K562 (cell line): ENCODE results near the gene AFM. TPM values are rescaled to one million over a fixed set of nuclear protein-coding genes. Genes with fewer than 3 reads are reported as not detected.
"Not testable (repeated sequence)": the region's sequence is repeated elsewhere in the genome, so short reads cannot be mapped to it uniquely, and the experiment has no call there.

ENCODE experiments used
- ATAC-seq: fragments of 200-7000 bp; cut with Tn5 transposase; 3 replicates; pipeline ENCODE4 v1.9.1; 2020; ENCODE audit warnings: moderate library complexity
- BruUV-seq: library from RNA; stranded (reverse); fragments of 400-500 nt; replicated peaks from 2 replicates; lab custom pipeline; 2021; lab: Mats Ljungman, UMichigan
- CTCF ChIA-PET: fragments of 300-600 bp; formaldehyde crosslinking; extraction: SDS; loops from one replicate; lab custom pipeline; 2021; ENCODE audit warnings: low intra/inter-chr PET ratio; lab: Yijun Ruan, JAX
- POLR2A ChIA-PET: fragments of 300-600, 350-650 bp; sonication (Branson Sonifier 250); formaldehyde crosslinking; extraction: SDS; loops from one replicate; lab custom pipeline; 2021; ENCODE audit warnings: antibody characterized with exemption, inconsistent platforms; lab: Yijun Ruan, JAX
- DNase-seq, 4 experiments: peaks; one replicate each; pipeline versions ENCODE4 v3.0.0 to v3.0.0-alpha.2; 2011 to 2018; ENCODE audit warnings: low spot score in 3 of 4, mixed read lengths in 3 of 4; ENCODE audit errors: extremely low read depth in 1 of 4
- FAIRE-seq: peaks from 2 replicates; lab custom pipeline; 2011; peaks lifted over from hg19 to GRCh38; lab: Jason Lieb, UNC
- H2AFZ ChIP-seq: 2 replicates; pipeline ENCODE4 v1.6.0; 2011; ENCODE audit warnings: low read depth, low read length, control low read depth, inconsistent platforms
- H3K27ac ChIP-seq: fragments of 200-600 bp; 3 replicates; pipeline ENCODE4 v1.8.0; 2011; ENCODE audit warnings: low read depth, mild to moderate bottlenecking, control low read depth, inconsistent platforms, low read length, moderate library complexity, mixed read lengths; ENCODE audit errors: extremely low read depth
- H3K27me3 ChIP-seq, 2 experiments: fragments of 300-600 bp in 1 of 2; 2 replicates in 1 of 2; 3 replicates in 1 of 2; pipeline versions ENCODE4 v1.6.0 to v1.8.0; 2011; ENCODE audit warnings: inconsistent platforms in 2 of 2, low read length in 2 of 2, mild to moderate bottlenecking in 1 of 2, mixed read lengths in 1 of 2, moderate library complexity in 1 of 2; ENCODE audit not compliant: control insufficient read depth in 2 of 2, insufficient read depth in 2 of 2
- H3K36me3 ChIP-seq: fragments of 300-600 bp; 3 replicates; pipeline ENCODE4 v1.8.0; 2011; ENCODE audit warnings: mild to moderate bottlenecking, low read length, inconsistent platforms; ENCODE audit not compliant: control insufficient read depth, insufficient read depth
- H3K4me1 ChIP-seq, 2 experiments: fragments of 200-600 bp in 1 of 2; replicated peaks in 1 of 2; 2 replicates in 1 of 2; 3 replicates in 1 of 2; pipeline versions ENCODE4 v1.5.1 to v1.8.0; 2011; ENCODE audit warnings: inconsistent platforms in 2 of 2, low read length in 2 of 2, mild to moderate bottlenecking in 1 of 2, mixed read lengths in 1 of 2, moderate library complexity in 1 of 2; ENCODE audit not compliant: control insufficient read depth in 2 of 2, insufficient read depth in 2 of 2
- H3K4me2 ChIP-seq: 2 replicates; pipeline ENCODE4 v1.6.1; 2011; ENCODE audit warnings: low read length, control low read depth, inconsistent platforms, mixed read lengths; ENCODE audit not compliant: insufficient read depth
- H3K4me3 ChIP-seq: fragments of 200-600 bp; sonication (generic), shearing (Covaris generic); 2 replicates; pipeline ENCODE4 v1.5.1; 2016; ENCODE audit warnings: control low read depth, inconsistent platforms
- H3K79me2 ChIP-seq: fragments of 200-600 bp; 3 replicates; pipeline ENCODE4 v1.8.0; 2011; ENCODE audit warnings: low read length, inconsistent platforms; ENCODE audit not compliant: control insufficient read depth, insufficient read depth
- H3K9ac ChIP-seq, 2 experiments: 2 replicates each; pipeline versions ENCODE4 v1.6.0 to v1.6.1; 2011; ENCODE audit warnings: low read depth in 2 of 2, low read length in 2 of 2, control low read depth in 1 of 2, inconsistent platforms in 1 of 2, mild to moderate bottlenecking in 1 of 2, mixed read lengths in 1 of 2; ENCODE audit not compliant: insufficient read depth in 1 of 2
- H3K9me1 ChIP-seq: one replicate; pipeline ENCODE4 v1.6.0; 2011; ENCODE audit warnings: inconsistent platforms, mild to moderate bottlenecking, low read length, moderate library complexity; ENCODE audit not compliant: control insufficient read depth, insufficient read depth
- H3K9me3 ChIP-seq: replicated peaks from 2 replicates; pipeline ENCODE4 v1.5.1; 2011; ENCODE audit warnings: low read depth, low read length, inconsistent platforms; ENCODE audit not compliant: control insufficient read depth, insufficient read depth
- H4K20me1 ChIP-seq: replicated peaks from 2 replicates; pipeline ENCODE4 v1.6.1; 2011; ENCODE audit warnings: low read length, inconsistent platforms, mixed read lengths; ENCODE audit not compliant: control insufficient read depth, insufficient read depth
- WGBS: fragments of 100-300 bp; shearing (Covaris generic); methylation state at CpG from one replicate; pipeline ENCODE4 v1.1.6; 2016; ENCODE audit warnings: low coverage, mixed read lengths; ENCODE audit not compliant: insufficient coverage; ENCODE audit errors: missing lambda C conversion rate; 5-methylcytosine and 5-hydroxymethylcytosine counted together
- in situ Hi-C: fragments of 300-500 bp; cut with MboI; formaldehyde crosslinking; loops from 4 replicates; pipeline ENCODE4 v1.15.0; 2018; ENCODE audit warnings: inconsistent platforms, mixed read lengths
- intact Hi-C: fragments of 100-400 bp; cut with micrococcal nuclease; formaldehyde crosslinking; loops from 2 replicates; pipeline ENCODE4 v1.14.2; 2022
- polyA plus RNA-seq, 8 experiments: library from polyadenylated mRNA; depleted of rRNA in 4 of 8; stranded (reverse) in 5 of 8; unstranded in 3 of 8; fragments of >200 nt; fragmentation: Nextera tagmentation in 2 of 8; fragmentation: Illumina TruSeq in 1 of 8; extraction: Ambion mirVana in 2 of 8; extraction: Trizol in 1 of 8; gene quantifications; 2 replicates each; pipeline versions ENCODE4 v1.2.1 to v1.2.3, GENCODE V29; 2011 to 2014; ENCODE audit warnings: inconsistent platforms in 1 of 8, missing spikeins in 1 of 8
- small RNA-seq: library from RNA; depleted of rRNA; stranded (forward); fragments of <200 nt; gene quantifications from one replicate; pipeline ENCODE3, GENCODE V24; 2014
- total RNA-seq, 7 experiments: library from RNA; depleted of rRNA in 6 of 7; stranded (reverse); fragments of >200 nt in 6 of 7; fragmentation: Illumina TruSeq in 2 of 7; extraction: Trizol in 2 of 7; gene quantifications; 2 replicates each; pipeline versions ENCODE4 v1.2.1 to v1.2.3, GENCODE V29; 2011 to 2021; ENCODE audit warnings: low replicate concordance in 1 of 7

The AFM gene
- total and polyA plus RNA-seq, 9 of the 15 experiments (the other 6 are each of a cell fraction or from before 2014, with no cell fraction given) = 0.07 to 0.15 (median 0.12) TPM; not detected in 5

- in situ Hi-C loops = not testable (repeated sequence)
Observed at GRCh38 chr4:73550865-73551264, 69.3 kb downstream of the AFM start.

More at GRCh38 chr4:73550865-73551264, 69.3 kb downstream of the AFM start:
- H3K9me3 ChIP-seq, H3K4me2 ChIP-seq, intact Hi-C loops, H2AFZ ChIP-seq, BruUV-seq, POLR2A ChIA-PET, H3K27ac ChIP-seq, H3K4me3 ChIP-seq, ATAC-seq, H3K27me3 ChIP-seq, H3K9ac ChIP-seq, CTCF ChIA-PET, H4K20me1 ChIP-seq, H3K4me1 ChIP-seq, FAIRE-seq, H3K9me1 ChIP-seq, DNase-seq, H3K79me2 ChIP-seq, H3K36me3 ChIP-seq: not testable (repeated sequence)
- 22% methylated on average over 9 of the region's 11 CpGs for WGBS

Small RNA genes lying within 50 kb of the gene (small RNA-seq; reads per million reads assigned to genes)
- not detected for gene AC074250.1

Other genes with a start within 250 kb of the AFM start
- gene ANKRD17, start 222.9 kb upstream of the AFM start, total RNA-seq (2014; rRNA removed) = 40.0 and 42.2 TPM in 2 replicates
- 52.2 and 59.0 TPM in 2 replicates for gene ANKRD17, start 222.9 kb upstream of the AFM start, total RNA-seq (2014; rRNA removed; fragmentation: Illumina TruSeq; extraction: Trizol)
- gene ANKRD17, start 222.9 kb upstream of the AFM start, total RNA-seq (2015; rRNA removed; fragmentation: Illumina TruSeq; extraction: Trizol) = 53.8 and 55.5 TPM in 2 replicates
- 67.4 and 73.2 TPM in 2 replicates for gene ANKRD17, start 222.9 kb upstream of the AFM start, total RNA-seq (2021)
- 86.9 and 89.3 TPM in 2 replicates for gene ANKRD17, start 222.9 kb upstream of the AFM start, polyA plus RNA-seq (2011; rRNA removed)
- gene ANKRD17, start 222.9 kb upstream of the AFM start, polyA plus RNA-seq (2014; fragmentation: Illumina TruSeq; extraction: Trizol) = 55.0 and 58.9 TPM in 2 replicates
- gene ANKRD17, start 222.9 kb upstream of the AFM start, polyA plus RNA-seq (2014; fragmentation: Nextera tagmentation; extraction: Ambion mirVana) = 10 to 100 TPM; 25.5 to 26.9 TPM
- gene ANKRD17, start 222.9 kb upstream of the AFM start, polyA plus RNA-seq (2014; rRNA removed) = 34.4 and 37.8 TPM in 2 replicates
- gene ALB, start 77.5 kb upstream of the AFM start, total RNA-seq (2014; rRNA removed) = 0.12 TPM in 1 of 2 replicates, not detected in the other
- 0.18 and 0.38 TPM in 2 replicates for gene ALB, start 77.5 kb upstream of the AFM start, total RNA-seq (2014; rRNA removed; fragmentation: Illumina TruSeq; extraction: Trizol)
- gene ALB, start 77.5 kb upstream of the AFM start, total RNA-seq (2015; rRNA removed; fragmentation: Illumina TruSeq; extraction: Trizol) = 0.14 and 0.30 TPM in 2 replicates
- gene ALB, start 77.5 kb upstream of the AFM start, total RNA-seq (2021) = 18.5 and 24.2 TPM in 2 replicates
- not detected in 2 replicates for gene ALB, start 77.5 kb upstream of the AFM start, polyA plus RNA-seq (2011; rRNA removed)
- gene ALB, start 77.5 kb upstream of the AFM start, polyA plus RNA-seq (2014; fragmentation: Illumina TruSeq; extraction: Trizol) = 0.40 TPM in 1 of 2 replicates, not detected in the other
- under 1 TPM; 0.04 to 0.20 TPM for gene ALB, start 77.5 kb upstream of the AFM start, polyA plus RNA-seq (2014; fragmentation: Nextera tagmentation; extraction: Ambion mirVana)
- gene ALB, start 77.5 kb upstream of the AFM start, polyA plus RNA-seq (2014; rRNA removed) = 0.07 and 0.37 TPM in 2 replicates
- 2.3 and 3.0 TPM in 2 replicates for gene AFP, start 45.5 kb upstream of the AFM start, total RNA-seq (2014; rRNA removed)
- 5.4 and 5.5 TPM in 2 replicates for gene AFP, start 45.5 kb upstream of the AFM start, total RNA-seq (2014; rRNA removed; fragmentation: Illumina TruSeq; extraction: Trizol)
- 4.7 and 6.2 TPM in 2 replicates for gene AFP, start 45.5 kb upstream of the AFM start, total RNA-seq (2015; rRNA removed; fragmentation: Illumina TruSeq; extraction: Trizol)
- 2.8 and 2.9 TPM in 2 replicates for gene AFP, start 45.5 kb upstream of the AFM start, total RNA-seq (2021)
- gene AFP, start 45.5 kb upstream of the AFM start, polyA plus RNA-seq (2011; rRNA removed) = 0.22 and 0.47 TPM in 2 replicates
- gene AFP, start 45.5 kb upstream of the AFM start, polyA plus RNA-seq (2014; fragmentation: Illumina TruSeq; extraction: Trizol) = 1.8 and 2.5 TPM in 2 replicates
- 1 to 10 TPM; 4.6 to 6.0 TPM for gene AFP, start 45.5 kb upstream of the AFM start, polyA plus RNA-seq (2014; fragmentation: Nextera tagmentation; extraction: Ambion mirVana)
- 2.0 and 2.9 TPM in 2 replicates for gene AFP, start 45.5 kb upstream of the AFM start, polyA plus RNA-seq (2014; rRNA removed)
- under 0.01 and 0.04 TPM in 2 replicates for gene RASSF6, start 138.7 kb downstream of the AFM start, total RNA-seq (2014; rRNA removed)
- 0.04 and 0.16 TPM in 2 replicates for gene RASSF6, start 138.7 kb downstream of the AFM start, total RNA-seq (2014; rRNA removed; fragmentation: Illumina TruSeq; extraction: Trizol)
- gene RASSF6, start 138.7 kb downstream of the AFM start, total RNA-seq (2015; rRNA removed; fragmentation: Illumina TruSeq; extraction: Trizol) = 0.08 and 0.25 TPM in 2 replicates
- 0.02 and 0.11 TPM in 2 replicates for gene RASSF6, start 138.7 kb downstream of the AFM start, total RNA-seq (2021)
- 0.07 and 0.08 TPM in 2 replicates for gene RASSF6, start 138.7 kb downstream of the AFM start, polyA plus RNA-seq (2011; rRNA removed)
- 0.07 and 0.10 TPM in 2 replicates for gene RASSF6, start 138.7 kb downstream of the AFM start, polyA plus RNA-seq (2014; fragmentation: Illumina TruSeq; extraction: Trizol)
- gene RASSF6, start 138.7 kb downstream of the AFM start, polyA plus RNA-seq (2014; fragmentation: Nextera tagmentation; extraction: Ambion mirVana) = under 1 TPM in 1 of 2 experiments, not detected in 1; 0.04 TPM
- gene RASSF6, start 138.7 kb downstream of the AFM start, polyA plus RNA-seq (2014; rRNA removed) = 0.07 and 0.08 TPM in 2 replicates